Ramos (cell line): ENCODE results near the gene CNNM2.

ENCODE experiments used
- in situ Hi-C: fragments of 300-500 bp; cut with MboI; formaldehyde crosslinking; loops from one replicate; pipeline ENCODE4 v1.14.3; 2022; ENCODE audit warnings: low sequenced_read_pairs; ENCODE audit not compliant: unreplicated experiment

The CNNM2 gene

GRCh38 chr10:103066141-103067098 lies 148.3 kb downstream of the CNNM2 start:
- in situ Hi-C loops: loop anchor here (5.0 kb wide), 1 partner anchor 149 kb away; the partner anchor contains the start of gene CNNM2

- in situ Hi-C loops: loop anchor here (5.0 kb wide), 1 partner anchor 150 kb away; the partner anchor contains the start of gene CNNM2
Observed at GRCh38 chr10:103067099-103067477, 149.0 kb downstream of the CNNM2 start.

- in situ Hi-C loops: loop anchor here (5.0 kb wide), 1 partner anchor 150 kb away; the partner anchor contains the start of gene CNNM2
Observed at GRCh38 chr10:103067484-103067883, 149.4 kb downstream of the CNNM2 start.

GRCh38 chr10:103067956-103068355 lies 149.9 kb downstream of the CNNM2 start:
- in situ Hi-C loops: loop anchor here (5.0 kb wide), 1 partner anchor 151 kb away; the partner anchor contains the start of gene CNNM2

- in situ Hi-C loops: loop anchor here (5.0 to 10.0 kb wide), 3 partner anchors 152 to 235 kb away; partner anchors contain the start of genes CNNM2, CYP17A1 and RPEL1
Observed at GRCh38 chr10:103069453-103070331, 151.6 kb downstream of the CNNM2 start.

- in situ Hi-C loops: loop anchor here (10.0 kb wide), 2 partner anchors 173 to 237 kb away; partner anchors contain the start of genes CYP17A1 and RPEL1
Observed at GRCh38 chr10:103072276-103072675, 154.2 kb downstream of the CNNM2 start.

- in situ Hi-C loops: loop anchor here (10.0 kb wide), 2 partner anchors 172 to 238 kb away; partner anchors contain the start of genes CYP17A1 and RPEL1
Observed at GRCh38 chr10:103072891-103073290, 154.8 kb downstream of the CNNM2 start.

- in situ Hi-C loops: loop anchor here (10.0 kb wide), 2 partner anchors 168 to 242 kb away; partner anchors contain the start of genes CYP17A1 and RPEL1
Observed at GRCh38 chr10:103077020-103077419, 158.9 kb downstream of the CNNM2 start.

GRCh38 chr10:103077491-103078308 lies 159.6 kb downstream of the CNNM2 start:
- in situ Hi-C loops: loop anchor here (10.0 kb wide), 2 partner anchors 167 to 243 kb away; partner anchors contain the start of genes CYP17A1 and RPEL1

- in situ Hi-C loops: loop anchor here (10.0 kb wide), 2 partner anchors 167 to 243 kb away; partner anchors contain the start of genes CYP17A1 and RPEL1
Observed at GRCh38 chr10:103078309-103078615, 160.2 kb downstream of the CNNM2 start.

- in situ Hi-C loops: loop anchor here (10.0 kb wide), 2 partner anchors 166 to 244 kb away; partner anchors contain the start of genes CYP17A1 and RPEL1
Observed at GRCh38 chr10:103078676-103079075, 160.6 kb downstream of the CNNM2 start.

- in situ Hi-C loops: loop anchor here (10.0 kb wide), 2 partner anchors 166 to 244 kb away; partner anchors contain the start of genes CYP17A1 and RPEL1
Observed at GRCh38 chr10:103079100-103079499, 161.0 kb downstream of the CNNM2 start.

- in situ Hi-C loops: loop anchor here (10.0 kb wide), 2 partner anchors 165 to 245 kb away; partner anchors contain the start of genes CYP17A1 and RPEL1
Observed at GRCh38 chr10:103079946-103080345, 161.9 kb downstream of the CNNM2 start.

- in situ Hi-C loops: no loop called here
Observed at GRCh38 chr10:103080891-103081581, 162.9 kb downstream of the CNNM2 start.

GRCh38 chr10:103082683-103083082 lies 164.6 kb downstream of the CNNM2 start:
- in situ Hi-C loops: no loop called here

- in situ Hi-C loops: no loop called here
Observed at GRCh38 chr10:103083266-103083976, 165.3 kb downstream of the CNNM2 start.

- in situ Hi-C loops: no loop called here
Observed at GRCh38 chr10:103083977-103084320, 165.9 kb downstream of the CNNM2 start.

- in situ Hi-C loops: no loop called here
Observed at GRCh38 chr10:103086261-103086660, 168.2 kb downstream of the CNNM2 start.
